ENCODE data around the gene S100A9. TPM values are rescaled to one million over a fixed set of nuclear protein-coding genes. Genes with fewer than 3 reads are reported as not detected.

The S100A9 gene
- total and polyA plus RNA-seq, 7 donors: 26.4 to 111 (median 51.1) TPM

- DNase-seq (no peak), ATAC-seq (no peak)
- Histone ChIP-seq H3K27ac (no peak overlapping the region), H3K4me1 (no peaks in the 10 kb centered on the region), H3K4me3 (no peak overlapping the region), H3K36me3 (ENCODE audit: insufficient read depth in 1 of 2, low read depth in 1 of 2) (no peaks in the 10 kb centered on the region), H3K27me3 (ENCODE audit: insufficient read depth in 3 of 3, low read length in 2 of 3) (no peaks in the 10 kb centered on the region), H3K9me3 (no peaks in the 10 kb centered on the region)
- TF ChIP-seq CTCF (IDR thresholded peaks at IDR 0.05): no peak
- WGBS, 3 donors: 61 to 68% (median 65%) methylated on average over 3 of the region's 3 CpGs
- intact Hi-C loops (cut with DNase I): no loop called here
These were observed 6.0 kb downstream of the S100A9 start for GRCh38 chr1:153363641-153364040.

- intact Hi-C loops (cut with DNase I): no loop called here
- H3K4me1 ChIP-seq: no peaks in the 10 kb centered on the region
- no peak for ATAC-seq
These were observed 6.5 kb downstream of the S100A9 start for GRCh38 chr1:153364156-153364555.

GRCh38 chr1:153364766-153365666, 7.4 kb downstream of the S100A9 start:
- no peaks in the 10 kb centered on the region for H3K27me3 ChIP-seq (ENCODE audit: insufficient read depth in 3 of 3, low read length in 2 of 3)
- H3K36me3 ChIP-seq (ENCODE audit: insufficient read depth in 1 of 2, low read depth in 1 of 2): no peaks in the 10 kb centered on the region
- DNase-seq (no peak), ATAC-seq (peak; percentile 42 to 84 (median 57))
- TF ChIP-seq CTCF (IDR thresholded peaks at IDR 0.05): no peak
- intact Hi-C loops (cut with DNase I): no loop called here
- H3K4me3 ChIP-seq: no peak overlapping the region
- no peaks in the 10 kb centered on the region for H3K4me1 ChIP-seq
- no peaks in the 10 kb centered on the region for H3K9me3 ChIP-seq
- 63 to 65% (median 64%) methylated on average over 12 of the region's 12 CpGs for WGBS, 3 donors
- H3K27ac ChIP-seq: no peak overlapping the region

More at GRCh38 chr1:153364156-153364555, 6.5 kb downstream of the S100A9 start:
- no peak for TF ChIP-seq CTCF (IDR thresholded peaks at IDR 0.05)
- DNase-seq: no peak
- H3K27me3 ChIP-seq (ENCODE audit: insufficient read depth in 3 of 3, low read length in 2 of 3): no peaks in the 10 kb centered on the region
- no peaks in the 10 kb centered on the region for H3K9me3 ChIP-seq
- no peak overlapping the region for H3K4me3 ChIP-seq
- no peaks in the 10 kb centered on the region for H3K36me3 ChIP-seq (ENCODE audit: insufficient read depth in 1 of 2, low read depth in 1 of 2)
- H3K27ac ChIP-seq: no peak overlapping the region

GRCh38 chr1:153365696-153366095, 8.0 kb downstream of the S100A9 start:
- no peaks in the 10 kb centered on the region for H3K36me3 ChIP-seq (ENCODE audit: insufficient read depth in 1 of 2, low read depth in 1 of 2)
- TF ChIP-seq CTCF (IDR thresholded peaks at IDR 0.05): no peak
- H3K4me1 ChIP-seq: no peaks in the 10 kb centered on the region
- DNase-seq: no peak
- ATAC-seq: no peak
- H3K9me3 ChIP-seq: no peaks in the 10 kb centered on the region
- H3K27ac ChIP-seq: no peak overlapping the region
- 51 to 57% (median 56%) methylated on average over 8 of the region's 8 CpGs for WGBS, 3 donors
- H3K4me3 ChIP-seq: no peak overlapping the region
- H3K27me3 ChIP-seq (ENCODE audit: insufficient read depth in 3 of 3, low read length in 2 of 3): no peaks in the 10 kb centered on the region
- intact Hi-C loops (cut with DNase I): no loop called here
